ENCODE results near the gene PIM3. TPM values are rescaled to one million over a fixed set of nuclear protein-coding genes. Genes with fewer than 3 reads are reported as not detected.

Gene PIM3
- total and polyA plus RNA-seq, 2 of the 8 experiments (the other 6 are each of a cell fraction or from before 2014, with no cell fraction given): 22.6 to 30.0 TPM

GRCh38 chr22:49913026-49913425 is 47.5 kb upstream of the PIM3 start:
- Histone ChIP-seq H3K4ac (replicated peaks; ENCODE audit: insufficient read length, low read depth, low read length) (no peak overlapping the region), H4K8ac (ENCODE audit: extremely low read depth, insufficient read depth, low read length) (no peak overlapping the region), H4K20me1 (replicated peaks in 1 of 2; ENCODE audit: control insufficient read depth in 1 of 2, insufficient read depth in 2 of 2, low read length in 2 of 2) (peaks cover 3 to 13% of the 10 kb centered on the region in 2 experiments), H2BK12ac (ENCODE audit: low read depth, low read length) (no peak overlapping the region), H3K4me3 (ENCODE audit: extremely low read depth in 1 of 4, insufficient read depth in 2 of 4, low read depth in 3 of 4, low read length in 4 of 4) (no peak overlapping the region), H3K79me1 (ENCODE audit: low read depth, low read length) (peaks cover 3% of the 10 kb centered on the region; the same call in 1 of the 2 replicates), H3K36me3 (ENCODE audit: control insufficient read depth in 2 of 4, insufficient read depth in 4 of 4, low read length in 3 of 4) (peaks cover 0 to 3% (median 1%) of the 10 kb centered on the region in 4 experiments; a peak in 4 of 8 replicates), H2BK5ac (ENCODE audit: low read depth, low read length) (no peak overlapping the region), H4K91ac (replicated peaks; ENCODE audit: insufficient read length, low read length) (no peak overlapping the region), H2BK20ac (ENCODE audit: low read length) (no peak overlapping the region), H3K79me2 (ENCODE audit: control insufficient read depth in 1 of 2, insufficient read depth in 2 of 2, low read length in 2 of 2) (peaks cover 0 to 8% of the 10 kb centered on the region in 2 experiments; a peak in 1 of 4 replicates), H2BK120ac (replicated peaks; ENCODE audit: low read depth, low read length) (no peak overlapping the region), H3K9me3 (ENCODE audit: insufficient read depth in 2 of 2, low read depth in 1 of 2, low read length in 1 of 2) (no peaks in the 10 kb centered on the region), H3K4me1 (replicated peaks in 1 of 4; ENCODE audit: control insufficient read depth in 3 of 4, insufficient read depth in 4 of 4, low read length in 3 of 4) (peaks cover 0 to 5% (median 0%) of the 10 kb centered on the region in 4 experiments; a peak in 4 of 7 replicates), H3K14ac (ENCODE audit: insufficient read length) (no peak overlapping the region), H4K5ac (ENCODE audit: insufficient read length, low read depth, low read length) (no peak overlapping the region), H3K27ac (ENCODE audit: low read depth, low read length) (no peak overlapping the region), H2BK15ac (ENCODE audit: low read length) (no peak overlapping the region), H3K23ac (ENCODE audit: insufficient read length) (no peak overlapping the region), H3K9ac (replicated peaks in 1 of 4; ENCODE audit: extremely low read depth in 1 of 4, low read depth in 3 of 4, low read length in 3 of 4) (no peak overlapping the region; a peak in 1 of 7 replicates), H2AK5ac (ENCODE audit: low read depth, low read length) (no peak overlapping the region), H3K23me2 (ENCODE audit: low read depth, low read length) (peaks cover 2% of the 10 kb centered on the region; the same call in 1 of the 2 replicates), H3K56ac (replicated peaks; ENCODE audit: insufficient read length, low read depth, low read length) (no peak overlapping the region), H3K27me3 (replicated peaks in 1 of 4; ENCODE audit: control insufficient read depth in 3 of 4, extremely low read depth in 1 of 4, insufficient read depth in 3 of 4, low read length in 3 of 4) (no peaks in the 10 kb centered on the region), H3K4me2 (ENCODE audit: insufficient read depth in 1 of 2, low read depth in 2 of 2, low read length in 2 of 2) (no peak overlapping the region), H3K18ac (ENCODE audit: extremely low read depth, low read length) (no peak overlapping the region), H2AFZ (ENCODE audit: low read length) (no peak overlapping the region)
- ChIA-PET CTCF (ENCODE audit: partially characterized antibody) (interaction anchor here (0.9 kb wide), 1 partner anchor 39 kb away, joined by 4 read pairs; no protein-coding TSS in a partner anchor), POLR2A (ENCODE audit: partially characterized antibody) (interaction anchor here (1.0 kb wide), 1 partner anchor 10 kb away, joined by 3 read pairs; no protein-coding TSS in a partner anchor)
- 89% methylated on average over 14 of the region's 14 CpGs; no CpG with 5 or more reads in 1 of the 2 experiments for WGBS, 2 experiments (ENCODE audit: extremely low coverage in 1 of 2, insufficient coverage in 1 of 2, insufficient read length in 1 of 2, insufficient replicate concordance in 2 of 2, low coverage in 1 of 2, low lambda C conversion rate in 2 of 2, missing lambda C conversion rate in 1 of 2)
- no peak for DNase-seq (ENCODE audit: low read depth in 1 of 2, low spot score in 2 of 2)
- no peak for FAIRE-seq
- TF ChIP-seq TAF7 (optimal IDR thresholded peaks at IDR 0.05; ENCODE audit: borderline replicate concordance, low read depth, low read length) (no peak), HDAC6 (IDR thresholded peaks at IDR 0.05; ENCODE audit: low read depth, low read length) (no peak), ATF2 (IDR thresholded peaks at IDR 0.05; ENCODE audit: low read length) (no peak), EP300 (IDR thresholded peaks at IDR 0.05; ENCODE audit: borderline replicate concordance in 1 of 2, low read depth in 2 of 2, low read length in 2 of 2) (no peak), POLR2A (IDR thresholded peaks at IDR 0.05; ENCODE audit: control extremely low read depth in 1 of 2, low read depth in 2 of 2, low read length in 2 of 2) (no peak), SP1 (IDR thresholded peaks at IDR 0.05; ENCODE audit: low read depth, low read length) (no peak), CHD1 (IDR thresholded peaks at IDR 0.05; ENCODE audit: low read depth, low read length) (no peak), RNF2 (IDR thresholded peaks at IDR 0.05; ENCODE audit: borderline replicate concordance, low read depth, low read length, missing control alignments, poor library complexity, severe bottlenecking) (no peak), JUN (IDR thresholded peaks at IDR 0.05; ENCODE audit: low read depth, low read length) (no peak), ZNF274 (IDR thresholded peaks at IDR 0.05; ENCODE audit: borderline replicate concordance, extremely low read depth, low read length) (no peak), EZH2 (IDR thresholded peaks at IDR 0.05; ENCODE audit: low read depth, low read length, severe bottlenecking) (no peak), SRF (IDR thresholded peaks at IDR 0.05; ENCODE audit: low read depth, low read length) (no peak)

Measured in H1 (cell line).